Brain microvascular endothelial cell (primary cell): ENCODE results near the gene BZW1.

Experiments used
- DNase-seq: peaks from one replicate; pipeline ENCODE4 v3.0.0-alpha.2; 2020
- H3K27ac ChIP-seq: fragments of 250-450 bp; sonication (Bioruptor Pico); 2 replicates; pipeline ENCODE4 v1.5.1; 2020; ENCODE audit warnings: mild to moderate bottlenecking, moderate library complexity
- H3K27me3 ChIP-seq: fragments of 250-450 bp; sonication (Bioruptor Pico); replicated peaks from 2 replicates; pipeline ENCODE4 v1.5.1; 2020; ENCODE audit warnings: mild to moderate bottlenecking
- H3K36me3 ChIP-seq: fragments of 250-450 bp; sonication (Bioruptor Pico); replicated peaks from 2 replicates; pipeline ENCODE4 v1.5.1; 2020; ENCODE audit warnings: mild to moderate bottlenecking
- H3K4me3 ChIP-seq: 2 replicates; pipeline ENCODE4 v1.5.1; 2011; ENCODE audit warnings: low read depth, mild to moderate bottlenecking, control low read depth, low read length, moderate library complexity
- in situ Hi-C: cut with HindIII; loops from 2 replicates; pipeline ENCODE4 v1.10.0; 2017; ENCODE audit warnings: low sequenced_read_pairs, low pct_ligation_motif_present
- TF ChIP-seq, protein P1 (sequence below): IDR thresholded peaks from 2 replicates; pipeline ENCODE4 v1.5.1; 2011; ENCODE audit warnings: low read depth, mild to moderate bottlenecking, moderate library complexity, low read length, control low read depth, inconsistent platforms; ENCODE audit errors: missing control alignments

BZW1 gene

GRCh38 chr2:200786826-200787225, 24.9 kb upstream of the BZW1 start:
- Histone ChIP-seq H3K36me3 (no peaks in the 10 kb centered on the region), H3K27ac (peak overlapping the region; percentile 99), H3K27me3 (no peaks in the 10 kb centered on the region), H3K4me3 (no peak overlapping the region)
- in situ Hi-C loops, result no loop called here
- peak; percentile 88 for DNase-seq
- TF ChIP-seq, protein P1, sequence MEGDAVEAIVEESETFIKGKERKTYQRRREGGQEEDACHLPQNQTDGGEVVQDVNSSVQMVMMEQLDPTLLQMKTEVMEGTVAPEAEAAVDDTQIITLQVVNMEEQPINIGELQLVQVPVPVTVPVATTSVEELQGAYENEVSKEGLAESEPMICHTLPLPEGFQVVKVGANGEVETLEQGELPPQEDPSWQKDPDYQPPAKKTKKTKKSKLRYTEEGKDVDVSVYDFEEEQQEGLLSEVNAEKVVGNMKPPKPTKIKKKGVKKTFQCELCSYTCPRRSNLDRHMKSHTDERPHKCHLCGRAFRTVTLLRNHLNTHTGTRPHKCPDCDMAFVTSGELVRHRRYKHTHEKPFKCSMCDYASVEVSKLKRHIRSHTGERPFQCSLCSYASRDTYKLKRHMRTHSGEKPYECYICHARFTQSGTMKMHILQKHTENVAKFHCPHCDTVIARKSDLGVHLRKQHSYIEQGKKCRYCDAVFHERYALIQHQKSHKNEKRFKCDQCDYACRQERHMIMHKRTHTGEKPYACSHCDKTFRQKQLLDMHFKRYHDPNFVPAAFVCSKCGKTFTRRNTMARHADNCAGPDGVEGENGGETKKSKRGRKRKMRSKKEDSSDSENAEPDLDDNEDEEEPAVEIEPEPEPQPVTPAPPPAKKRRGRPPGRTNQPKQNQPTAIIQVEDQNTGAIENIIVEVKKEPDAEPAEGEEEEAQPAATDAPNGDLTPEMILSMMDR, result no peak

DNA sequence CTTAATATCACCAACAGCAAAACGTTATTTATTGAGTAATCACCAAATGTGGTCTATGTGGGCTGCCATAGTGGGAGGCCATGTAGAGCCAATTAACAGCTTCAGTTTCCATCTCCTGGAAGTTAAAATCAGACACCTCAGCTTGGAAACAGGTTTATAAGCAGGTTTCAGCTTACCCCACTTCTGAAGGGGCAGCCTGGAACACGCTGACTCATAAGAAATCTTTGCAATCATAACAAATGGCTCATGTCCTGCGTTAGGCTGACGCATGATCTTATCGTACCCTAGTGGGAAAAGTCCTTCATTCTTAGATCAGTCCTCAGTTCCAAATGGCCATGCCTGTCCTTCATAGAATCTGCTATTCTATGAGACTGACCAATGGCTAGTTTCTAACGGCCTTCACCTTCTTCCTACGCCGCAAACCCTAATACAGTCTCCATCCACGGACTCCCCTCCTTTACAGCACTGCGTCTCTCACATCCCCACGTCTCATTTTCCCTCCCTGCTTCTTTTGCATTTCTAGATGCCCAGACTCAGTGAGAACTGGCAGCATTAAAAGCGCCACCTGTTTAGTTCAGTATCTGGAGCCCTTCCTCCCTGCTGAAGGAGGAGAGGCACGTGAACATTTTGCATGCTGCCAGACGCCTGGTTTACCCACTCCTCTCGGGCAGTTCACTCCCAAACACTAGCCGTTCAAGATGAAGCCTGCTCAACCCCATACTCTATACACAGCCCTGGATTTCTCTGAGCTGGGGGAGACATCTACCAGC, 24.2 kb upstream of the BZW1 start:
- TF ChIP-seq, protein P1, result no peak
- Histone ChIP-seq H3K4me3 (no peak overlapping the region), H3K27me3 (no peaks in the 10 kb centered on the region), H3K36me3 (no peaks in the 10 kb centered on the region), H3K27ac (peak overlapping the region; percentile 99)
- peak; percentile 96 for DNase-seq
- in situ Hi-C loops, result no loop called here

GRCh38 chr2:200788121-200788718, 23.5 kb upstream of the BZW1 start:
- DNase-seq, result peak; percentile 77
- TF ChIP-seq, protein P1, result no peak
- Histone ChIP-seq H3K36me3 (no peaks in the 10 kb centered on the region), H3K4me3 (no peak overlapping the region), H3K27ac (peak overlapping the region; percentile 99), H3K27me3 (no peaks in the 10 kb centered on the region)
- in situ Hi-C loops, result no loop called here

DNA sequence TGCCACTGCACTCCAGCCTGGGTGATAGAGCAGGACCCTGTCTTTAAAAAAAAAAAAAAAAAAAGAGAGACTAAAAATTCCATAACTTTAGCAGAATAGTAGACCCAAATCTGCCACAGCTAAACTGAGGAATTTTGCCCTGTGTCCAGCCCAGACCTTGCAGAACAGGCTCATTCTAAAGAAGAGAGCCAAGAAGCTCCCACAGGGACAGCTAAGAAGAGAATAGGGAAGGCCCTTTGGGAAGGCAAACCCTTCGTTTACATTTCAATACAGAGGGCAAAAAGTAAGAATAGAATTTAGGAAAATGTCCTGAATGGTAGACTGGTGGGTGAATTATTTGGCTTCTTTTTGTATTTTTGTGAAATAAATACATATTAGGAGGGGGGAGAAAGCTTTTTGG, 21.5 kb upstream of the BZW1 start:
- Histone ChIP-seq H3K4me3 (no peak overlapping the region), H3K27ac (no peak overlapping the region), H3K27me3 (no peaks in the 10 kb centered on the region), H3K36me3 (no peaks in the 10 kb centered on the region)
- TF ChIP-seq, protein P1, result no peak
- DNase-seq, result no peak
- in situ Hi-C loops, result no loop called here

GRCh38 chr2:200791905-200792304, 19.8 kb upstream of the BZW1 start:
- H3K4me3 ChIP-seq, result no peak overlapping the region
- no peak for DNase-seq
- H3K27me3 ChIP-seq, result no peaks in the 10 kb centered on the region
- TF ChIP-seq, protein P1, result no peak
- in situ Hi-C loops, result no loop called here
- no peaks in the 10 kb centered on the region for H3K36me3 ChIP-seq
- no peak overlapping the region for H3K27ac ChIP-seq
